Prostate gland (tissue), 2 donors: Measurements from ENCODE around the gene TMEM178B.

Experiments
- POLR2AphosphoS5 ChIP-seq: sonication (generic); formaldehyde crosslinking; IDR thresholded peaks from one replicate; pipeline ENCODE4 v1.6.1; 2017; ENCODE audit warnings: antibody characterized with exemption
- TF ChIP-seq, protein P1 (sequence below), 4 experiments: fragments of 200-600 bp in 2 of 4; fragments of 450-650 bp in 2 of 4; sonication (generic) in 2 of 4; IDR thresholded peaks; 1 replicate in 3 of 4; 2 replicates in 1 of 4; pipeline ENCODE4 v1.5.1; 2016 to 2019; ENCODE audit warnings: antibody characterized with exemption in 4 of 4, mild to moderate bottlenecking in 2 of 4, moderate library complexity in 2 of 4

GRCh38 chr7:141239661-141240060, 165.8 kb downstream of the TMEM178B start:
- TF ChIP-seq, protein P1, sequence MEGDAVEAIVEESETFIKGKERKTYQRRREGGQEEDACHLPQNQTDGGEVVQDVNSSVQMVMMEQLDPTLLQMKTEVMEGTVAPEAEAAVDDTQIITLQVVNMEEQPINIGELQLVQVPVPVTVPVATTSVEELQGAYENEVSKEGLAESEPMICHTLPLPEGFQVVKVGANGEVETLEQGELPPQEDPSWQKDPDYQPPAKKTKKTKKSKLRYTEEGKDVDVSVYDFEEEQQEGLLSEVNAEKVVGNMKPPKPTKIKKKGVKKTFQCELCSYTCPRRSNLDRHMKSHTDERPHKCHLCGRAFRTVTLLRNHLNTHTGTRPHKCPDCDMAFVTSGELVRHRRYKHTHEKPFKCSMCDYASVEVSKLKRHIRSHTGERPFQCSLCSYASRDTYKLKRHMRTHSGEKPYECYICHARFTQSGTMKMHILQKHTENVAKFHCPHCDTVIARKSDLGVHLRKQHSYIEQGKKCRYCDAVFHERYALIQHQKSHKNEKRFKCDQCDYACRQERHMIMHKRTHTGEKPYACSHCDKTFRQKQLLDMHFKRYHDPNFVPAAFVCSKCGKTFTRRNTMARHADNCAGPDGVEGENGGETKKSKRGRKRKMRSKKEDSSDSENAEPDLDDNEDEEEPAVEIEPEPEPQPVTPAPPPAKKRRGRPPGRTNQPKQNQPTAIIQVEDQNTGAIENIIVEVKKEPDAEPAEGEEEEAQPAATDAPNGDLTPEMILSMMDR (IDR thresholded peaks at IDR 0.05): no peak
- TF ChIP-seq POLR2AphosphoS5: no peak
